ENCODE data around the gene LTO1. TPM values are rescaled to one million over a fixed set of nuclear protein-coding genes. Genes with fewer than 3 reads are reported as not detected.

The LTO1 gene
- total and polyA plus RNA-seq, 2 of the 13 experiments (the other 11 are each of a cell fraction or from before 2014, with no cell fraction given), result 11.8 to 15.0 TPM

DNA sequence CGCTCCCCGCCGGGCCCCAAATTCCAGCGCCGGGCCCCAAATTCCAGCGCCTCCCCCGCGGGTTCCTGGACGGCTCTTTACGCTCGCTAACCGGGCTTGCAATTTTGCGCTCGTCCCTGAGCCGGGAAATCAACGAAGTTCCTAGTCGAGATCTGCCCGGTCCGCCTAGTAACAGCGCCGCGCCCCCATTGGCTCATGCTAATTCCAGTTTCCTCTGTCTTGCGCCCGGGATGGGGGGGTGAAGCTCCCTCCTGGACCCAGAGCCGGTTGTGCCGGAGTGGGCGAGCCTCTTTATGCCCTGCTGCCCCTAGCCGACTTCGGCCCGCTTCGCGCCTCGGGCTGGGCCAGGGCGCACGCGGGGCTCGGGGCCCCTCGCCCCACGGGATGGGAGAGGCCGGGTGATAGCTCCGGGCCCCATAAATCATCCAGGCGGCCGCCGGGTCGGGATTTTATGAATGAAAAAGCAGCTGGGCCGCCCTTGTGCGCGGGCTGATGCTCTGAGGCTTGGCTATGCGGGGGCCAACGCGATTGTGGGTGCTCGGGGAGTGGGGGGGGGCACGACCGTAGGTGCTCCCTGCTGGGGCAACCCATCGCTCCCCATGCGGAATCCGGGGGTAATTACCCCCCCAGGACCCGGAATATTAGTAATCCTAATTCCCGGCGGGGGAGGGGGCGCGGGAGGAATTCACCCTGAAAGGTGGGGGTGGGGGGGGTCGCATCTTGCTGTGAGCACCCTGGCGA, 36.0 kb downstream of the LTO1 start (continued):
- TF ChIP-seq, protein P1, sequence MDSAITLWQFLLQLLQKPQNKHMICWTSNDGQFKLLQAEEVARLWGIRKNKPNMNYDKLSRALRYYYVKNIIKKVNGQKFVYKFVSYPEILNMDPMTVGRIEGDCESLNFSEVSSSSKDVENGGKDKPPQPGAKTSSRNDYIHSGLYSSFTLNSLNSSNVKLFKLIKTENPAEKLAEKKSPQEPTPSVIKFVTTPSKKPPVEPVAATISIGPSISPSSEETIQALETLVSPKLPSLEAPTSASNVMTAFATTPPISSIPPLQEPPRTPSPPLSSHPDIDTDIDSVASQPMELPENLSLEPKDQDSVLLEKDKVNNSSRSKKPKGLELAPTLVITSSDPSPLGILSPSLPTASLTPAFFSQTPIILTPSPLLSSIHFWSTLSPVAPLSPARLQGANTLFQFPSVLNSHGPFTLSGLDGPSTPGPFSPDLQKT (CRISPR knock-in tag; IDR thresholded peaks at IDR 0.05; ENCODE audit: borderline replicate concordance), result no peak
- TF ChIP-seq ZBTB7B (CRISPR knock-in tag; IDR thresholded peaks at IDR 0.05) (peak; percentile 35; the same call in 1 of the 2 replicates), ARNT (IDR thresholded peaks at IDR 0.05) (no peak), ZNF652 (CRISPR knock-in tag; IDR thresholded peaks at IDR 0.05; ENCODE audit: borderline replicate concordance, low read depth) (no peak), MIXL1 (CRISPR knock-in tag; IDR thresholded peaks at IDR 0.05) (0 out of 2 replicates have a peak, but pooled peaks have one; percentile 13), KMT2A (CRISPR knock-in tag; IDR thresholded peaks at IDR 0.05) (no peak), ZNF672 (CRISPR knock-in tag; IDR thresholded peaks at IDR 0.05) (no peak), SMARCE1 (IDR thresholded peaks at IDR 0.05; ENCODE audit: borderline replicate concordance) (no peak), ZFP41 (CRISPR knock-in tag; IDR thresholded peaks at IDR 0.05; ENCODE audit: borderline replicate concordance) (no peak), NFIB (CRISPR knock-in tag; IDR thresholded peaks at IDR 0.05; ENCODE audit: borderline replicate concordance) (no peak)
- TF ChIP-seq, protein P2, sequence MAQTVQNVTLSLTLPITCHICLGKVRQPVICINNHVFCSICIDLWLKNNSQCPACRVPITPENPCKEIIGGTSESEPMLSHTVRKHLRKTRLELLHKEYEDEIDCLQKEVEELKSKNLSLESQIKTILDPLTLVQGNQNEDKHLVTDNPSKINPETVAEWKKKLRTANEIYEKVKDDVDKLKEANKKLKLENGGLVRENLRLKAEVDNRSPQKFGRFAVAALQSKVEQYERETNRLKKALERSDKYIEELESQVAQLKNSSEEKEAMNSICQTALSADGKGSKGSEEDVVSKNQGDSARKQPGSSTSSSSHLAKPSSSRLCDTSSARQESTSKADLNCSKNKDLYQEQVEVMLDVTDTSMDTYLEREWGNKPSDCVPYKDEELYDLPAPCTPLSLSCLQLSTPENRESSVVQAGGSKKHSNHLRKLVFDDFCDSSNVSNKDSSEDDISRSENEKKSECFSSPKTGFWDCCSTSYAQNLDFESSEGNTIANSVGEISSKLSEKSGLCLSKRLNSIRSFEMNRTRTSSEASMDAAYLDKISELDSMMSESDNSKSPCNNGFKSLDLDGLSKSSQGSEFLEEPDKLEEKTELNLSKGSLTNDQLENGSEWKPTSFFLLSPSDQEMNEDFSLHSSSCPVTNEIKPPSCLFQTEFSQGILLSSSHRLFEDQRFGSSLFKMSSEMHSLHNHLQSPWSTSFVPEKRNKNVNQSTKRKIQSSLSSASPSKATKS (CRISPR knock-in tag; IDR thresholded peaks at IDR 0.05), result no peak
- TF ChIP-seq, protein P3, sequence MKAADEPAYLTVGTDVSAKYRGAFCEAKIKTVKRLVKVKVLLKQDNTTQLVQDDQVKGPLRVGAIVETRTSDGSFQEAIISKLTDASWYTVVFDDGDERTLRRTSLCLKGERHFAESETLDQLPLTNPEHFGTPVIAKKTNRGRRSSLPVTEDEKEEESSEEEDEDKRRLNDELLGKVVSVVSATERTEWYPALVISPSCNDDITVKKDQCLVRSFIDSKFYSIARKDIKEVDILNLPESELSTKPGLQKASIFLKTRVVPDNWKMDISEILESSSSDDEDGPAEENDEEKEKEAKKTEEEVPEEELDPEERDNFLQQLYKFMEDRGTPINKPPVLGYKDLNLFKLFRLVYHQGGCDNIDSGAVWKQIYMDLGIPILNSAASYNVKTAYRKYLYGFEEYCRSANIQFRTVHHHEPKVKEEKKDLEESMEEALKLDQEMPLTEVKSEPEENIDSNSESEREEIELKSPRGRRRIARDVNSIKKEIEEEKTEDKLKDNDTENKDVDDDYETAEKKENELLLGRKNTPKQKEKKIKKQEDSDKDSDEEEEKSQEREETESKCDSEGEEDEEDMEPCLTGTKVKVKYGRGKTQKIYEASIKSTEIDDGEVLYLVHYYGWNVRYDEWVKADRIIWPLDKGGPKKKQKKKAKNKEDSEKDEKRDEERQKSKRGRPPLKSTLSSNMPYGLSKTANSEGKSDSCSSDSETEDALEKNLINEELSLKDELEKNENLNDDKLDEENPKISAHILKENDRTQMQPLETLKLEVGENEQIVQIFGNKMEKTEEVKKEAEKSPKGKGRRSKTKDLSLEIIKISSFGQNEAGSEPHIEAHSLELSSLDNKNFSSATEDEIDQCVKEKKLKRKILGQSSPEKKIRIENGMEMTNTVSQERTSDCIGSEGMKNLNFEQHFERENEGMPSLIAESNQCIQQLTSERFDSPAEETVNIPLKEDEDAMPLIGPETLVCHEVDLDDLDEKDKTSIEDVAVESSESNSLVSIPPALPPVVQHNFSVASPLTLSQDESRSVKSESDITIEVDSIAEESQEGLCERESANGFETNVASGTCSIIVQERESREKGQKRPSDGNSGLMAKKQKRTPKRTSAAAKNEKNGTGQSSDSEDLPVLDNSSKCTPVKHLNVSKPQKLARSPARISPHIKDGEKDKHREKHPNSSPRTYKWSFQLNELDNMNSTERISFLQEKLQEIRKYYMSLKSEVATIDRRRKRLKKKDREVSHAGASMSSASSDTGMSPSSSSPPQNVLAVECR (CRISPR knock-in tag; IDR thresholded peaks at IDR 0.05; ENCODE audit: borderline replicate concordance), result peak; percentile 59; the same call in 1 of the 2 replicates
- TF ChIP-seq, protein P4, sequence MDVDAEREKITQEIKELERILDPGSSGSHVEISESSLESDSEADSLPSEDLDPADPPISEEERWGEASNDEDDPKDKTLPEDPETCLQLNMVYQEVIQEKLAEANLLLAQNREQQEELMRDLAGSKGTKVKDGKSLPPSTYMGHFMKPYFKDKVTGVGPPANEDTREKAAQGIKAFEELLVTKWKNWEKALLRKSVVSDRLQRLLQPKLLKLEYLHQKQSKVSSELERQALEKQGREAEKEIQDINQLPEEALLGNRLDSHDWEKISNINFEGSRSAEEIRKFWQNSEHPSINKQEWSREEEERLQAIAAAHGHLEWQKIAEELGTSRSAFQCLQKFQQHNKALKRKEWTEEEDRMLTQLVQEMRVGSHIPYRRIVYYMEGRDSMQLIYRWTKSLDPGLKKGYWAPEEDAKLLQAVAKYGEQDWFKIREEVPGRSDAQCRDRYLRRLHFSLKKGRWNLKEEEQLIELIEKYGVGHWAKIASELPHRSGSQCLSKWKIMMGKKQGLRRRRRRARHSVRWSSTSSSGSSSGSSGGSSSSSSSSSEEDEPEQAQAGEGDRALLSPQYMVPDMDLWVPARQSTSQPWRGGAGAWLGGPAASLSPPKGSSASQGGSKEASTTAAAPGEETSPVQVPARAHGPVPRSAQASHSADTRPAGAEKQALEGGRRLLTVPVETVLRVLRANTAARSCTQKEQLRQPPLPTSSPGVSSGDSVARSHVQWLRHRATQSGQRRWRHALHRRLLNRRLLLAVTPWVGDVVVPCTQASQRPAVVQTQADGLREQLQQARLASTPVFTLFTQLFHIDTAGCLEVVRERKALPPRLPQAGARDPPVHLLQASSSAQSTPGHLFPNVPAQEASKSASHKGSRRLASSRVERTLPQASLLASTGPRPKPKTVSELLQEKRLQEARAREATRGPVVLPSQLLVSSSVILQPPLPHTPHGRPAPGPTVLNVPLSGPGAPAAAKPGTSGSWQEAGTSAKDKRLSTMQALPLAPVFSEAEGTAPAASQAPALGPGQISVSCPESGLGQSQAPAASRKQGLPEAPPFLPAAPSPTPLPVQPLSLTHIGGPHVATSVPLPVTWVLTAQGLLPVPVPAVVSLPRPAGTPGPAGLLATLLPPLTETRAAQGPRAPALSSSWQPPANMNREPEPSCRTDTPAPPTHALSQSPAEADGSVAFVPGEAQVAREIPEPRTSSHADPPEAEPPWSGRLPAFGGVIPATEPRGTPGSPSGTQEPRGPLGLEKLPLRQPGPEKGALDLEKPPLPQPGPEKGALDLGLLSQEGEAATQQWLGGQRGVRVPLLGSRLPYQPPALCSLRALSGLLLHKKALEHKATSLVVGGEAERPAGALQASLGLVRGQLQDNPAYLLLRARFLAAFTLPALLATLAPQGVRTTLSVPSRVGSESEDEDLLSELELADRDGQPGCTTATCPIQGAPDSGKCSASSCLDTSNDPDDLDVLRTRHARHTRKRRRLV (CRISPR knock-in tag; IDR thresholded peaks at IDR 0.05), result peak; percentile 81; the same call in 1 of the 2 replicates
- TF ChIP-seq, protein P5, sequence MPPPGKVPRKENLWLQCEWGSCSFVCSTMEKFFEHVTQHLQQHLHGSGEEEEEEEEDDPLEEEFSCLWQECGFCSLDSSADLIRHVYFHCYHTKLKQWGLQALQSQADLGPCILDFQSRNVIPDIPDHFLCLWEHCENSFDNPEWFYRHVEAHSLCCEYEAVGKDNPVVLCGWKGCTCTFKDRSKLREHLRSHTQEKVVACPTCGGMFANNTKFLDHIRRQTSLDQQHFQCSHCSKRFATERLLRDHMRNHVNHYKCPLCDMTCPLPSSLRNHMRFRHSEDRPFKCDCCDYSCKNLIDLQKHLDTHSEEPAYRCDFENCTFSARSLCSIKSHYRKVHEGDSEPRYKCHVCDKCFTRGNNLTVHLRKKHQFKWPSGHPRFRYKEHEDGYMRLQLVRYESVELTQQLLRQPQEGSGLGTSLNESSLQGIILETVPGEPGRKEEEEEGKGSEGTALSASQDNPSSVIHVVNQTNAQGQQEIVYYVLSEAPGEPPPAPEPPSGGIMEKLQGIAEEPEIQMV (CRISPR knock-in tag; IDR thresholded peaks at IDR 0.05; ENCODE audit: low read depth), result peak; percentile 38; the same call in 1 of the 2 replicates

Data from HepG2 (cell line).